Activated CD8-positive, alpha-beta memory T cell treated with anti-CD3 and anti-CD28 coated beads, Interleukin-2, amount 10 ng/mL, durations not matched to agents 7 days and 5 days (primary cell): ENCODE measurements around the gene CCNO. TPM values are rescaled to one million over a fixed set of nuclear protein-coding genes. Genes with fewer than 3 reads are reported as not detected.

Experiments used
- ATAC-seq: fragments of 150-1000 bp; cut with Tn5 transposase; one replicate; pipeline ENCODE4 v1.10.0; 2021; ENCODE audit warnings: moderate library complexity
- CTCF ChIA-PET: fragments of 350-600 bp; sonication (Branson Sonifier 250); formaldehyde crosslinking; loops from one replicate; lab custom pipeline; 2021; ENCODE audit warnings: antibody characterized with exemption; lab: Charles Lee
- DNase-seq: peaks from one replicate; pipeline ENCODE4 v3.0.0-alpha.2; 2020
- H3K27ac Mint-ChIP-seq: one replicate; pipeline ENCODE4 v1.8.0; 2021; ENCODE audit warnings: mild to moderate bottlenecking, mixed read lengths
- H3K27me3 Mint-ChIP-seq: one replicate; pipeline ENCODE4 v1.8.0; 2021; ENCODE audit warnings: mixed read lengths
- H3K36me3 Mint-ChIP-seq: one replicate; pipeline ENCODE4 v1.8.0; 2021; ENCODE audit warnings: mild to moderate bottlenecking, mixed read lengths
- H3K4me1 Mint-ChIP-seq: one replicate; pipeline ENCODE4 v1.8.0; 2021; ENCODE audit warnings: mixed read lengths
- H3K4me3 Mint-ChIP-seq: one replicate; pipeline ENCODE4 v1.8.0; 2021; ENCODE audit warnings: mild to moderate bottlenecking, moderate library complexity, mixed read lengths
- H3K9me3 Mint-ChIP-seq: one replicate; pipeline ENCODE4 v1.8.0; 2022; ENCODE audit warnings: low read depth, mixed read lengths
- total RNA-seq, 2 experiments: library from RNA; stranded (reverse); gene quantifications; one replicate each; pipeline ENCODE4 v1.2.3, GENCODE V29; 2021

CCNO gene
- total RNA-seq: under 1 TPM; 0.26 TPM

GRCh38 chr5:55232985-55233928, at the start of gene CCNO:
Gene CCNO, minus strand, starts transcription at chr5:55233608. Its CDS starts 85 bp downstream, at chr5:55233523.
- peak; percentile 87 for ATAC-seq
- H3K27me3 Mint-ChIP-seq: peaks cover 78% of the 10 kb centered on the region
- H3K9me3 Mint-ChIP-seq: no peaks in the 10 kb centered on the region
- peaks cover 1% of the 10 kb centered on the region for H3K36me3 Mint-ChIP-seq
- peak within 1 kb of the TSS; percentile 33 for H3K27ac Mint-ChIP-seq
- H3K4me1 Mint-ChIP-seq: peaks cover 30% of the 10 kb centered on the region
- CTCF ChIA-PET: interaction anchor here (0.9 to 8.1 kb wide), 6 partner anchors 10 to 73 kb away, joined by 3 to 73 read pairs (median 6); partner anchors contain the start of genes CDC20B and GPX8
- peak within 1 kb of the TSS; percentile 72 for H3K4me3 Mint-ChIP-seq
- DNase-seq: peak; percentile 80

GRCh38 chr5:55278778-55279177, 45.4 kb upstream of the CCNO start:
- ATAC-seq: no peak
- no peak overlapping the region for H3K27ac Mint-ChIP-seq
- CTCF ChIA-PET: no interaction called here
- H3K9me3 Mint-ChIP-seq: no peaks in the 10 kb centered on the region
- DNase-seq: no peak
- no peaks in the 10 kb centered on the region for H3K27me3 Mint-ChIP-seq
- no peak overlapping the region for H3K4me3 Mint-ChIP-seq
- no peaks in the 10 kb centered on the region for H3K4me1 Mint-ChIP-seq
- H3K36me3 Mint-ChIP-seq: peaks cover 36% of the 10 kb centered on the region

- peaks cover 34% of the 10 kb centered on the region for H3K36me3 Mint-ChIP-seq
- DNase-seq (no peak), ATAC-seq (no peak)
- no peaks in the 10 kb centered on the region for H3K9me3 Mint-ChIP-seq
- no peaks in the 10 kb centered on the region for H3K27me3 Mint-ChIP-seq
- no peak overlapping the region for H3K4me3 Mint-ChIP-seq
- H3K27ac Mint-ChIP-seq: no peak overlapping the region
- H3K4me1 Mint-ChIP-seq: no peaks in the 10 kb centered on the region
- CTCF ChIA-PET: no interaction called here
Measured at GRCh38 chr5:55276771-55277170, 43.4 kb upstream of the CCNO start.

- CTCF ChIA-PET: no interaction called here
- DNase-seq (no peak), ATAC-seq (no peak)
- peaks cover 25% of the 10 kb centered on the region for H3K36me3 Mint-ChIP-seq
- H3K4me1 Mint-ChIP-seq: no peaks in the 10 kb centered on the region
- no peak overlapping the region for H3K27ac Mint-ChIP-seq
- H3K4me3 Mint-ChIP-seq: no peak overlapping the region
- no peaks in the 10 kb centered on the region for H3K27me3 Mint-ChIP-seq
- no peaks in the 10 kb centered on the region for H3K9me3 Mint-ChIP-seq
Measured at GRCh38 chr5:55258339-55258738, 24.9 kb upstream of the CCNO start.

- ATAC-seq: no peak
- Mint-ChIP-seq H3K27ac (no peak overlapping the region), H3K36me3 (peaks cover 19% of the 10 kb centered on the region), H3K27me3 (peaks cover 17% of the 10 kb centered on the region), H3K4me3 (no peak overlapping the region), H3K4me1 (no peaks in the 10 kb centered on the region), H3K9me3 (no peaks in the 10 kb centered on the region)
- no peak for DNase-seq
- CTCF ChIA-PET: no interaction called here
Measured at GRCh38 chr5:55254802-55255201, 21.4 kb upstream of the CCNO start.

- Mint-ChIP-seq H3K9me3 (peaks cover 3% of the 10 kb centered on the region), H3K4me1 (no peaks in the 10 kb centered on the region), H3K27ac (no peak overlapping the region), H3K27me3 (peaks cover 21% of the 10 kb centered on the region), H3K36me3 (peaks cover 8% of the 10 kb centered on the region), H3K4me3 (no peak overlapping the region)
- ATAC-seq (no peak), DNase-seq (no peak)
- CTCF ChIA-PET: no interaction called here
Measured at GRCh38 chr5:55250064-55250463, 16.7 kb upstream of the CCNO start.

GRCh38 chr5:55241746-55242145, 8.3 kb upstream of the CCNO start:
- H3K4me3 Mint-ChIP-seq: no peak overlapping the region
- no peak for DNase-seq
- H3K27ac Mint-ChIP-seq: no peak overlapping the region
- CTCF ChIA-PET: no interaction called here
- ATAC-seq: no peak
- peaks cover 46% of the 10 kb centered on the region for H3K27me3 Mint-ChIP-seq
- H3K36me3 Mint-ChIP-seq: no peaks in the 10 kb centered on the region
- H3K9me3 Mint-ChIP-seq: no peaks in the 10 kb centered on the region
- H3K4me1 Mint-ChIP-seq: no peaks in the 10 kb centered on the region

GRCh38 chr5:55236800-55237199, 3.4 kb upstream of the CCNO start:
- peaks cover 59% of the 10 kb centered on the region for H3K27me3 Mint-ChIP-seq
- DNase-seq (no peak), ATAC-seq (no peak)
- no peak overlapping the region for H3K4me3 Mint-ChIP-seq
- CTCF ChIA-PET: no interaction called here
- H3K27ac Mint-ChIP-seq: no peak overlapping the region
- H3K9me3 Mint-ChIP-seq: no peaks in the 10 kb centered on the region
- peaks cover 1% of the 10 kb centered on the region for H3K36me3 Mint-ChIP-seq
- H3K4me1 Mint-ChIP-seq: peaks cover 15% of the 10 kb centered on the region

- Mint-ChIP-seq H3K9me3 (no peaks in the 10 kb centered on the region), H3K27me3 (peaks cover 74% of the 10 kb centered on the region), H3K27ac (peak overlapping the region; percentile 33), H3K4me3 (peak overlapping the region; percentile 72), H3K4me1 (peaks cover 30% of the 10 kb centered on the region), H3K36me3 (peaks cover 1% of the 10 kb centered on the region)
- ATAC-seq (no peak), DNase-seq (no peak)
- CTCF ChIA-PET: interaction anchor here (0.9 to 8.1 kb wide), 8 partner anchors 8 to 74 kb away, joined by 3 to 73 read pairs (median 4); partner anchors contain the start of genes CDC20B, DHX29, GPX8 and MTREX
Measured at GRCh38 chr5:55234121-55234700, 803 bp upstream of the CCNO start.

GRCh38 chr5:55232271-55232984, 980 bp downstream of the CCNO start:
- H3K4me3 Mint-ChIP-seq: peak overlapping the region; percentile 72
- CTCF ChIA-PET: interaction anchor here (0.9 to 8.1 kb wide), 9 partner anchors 9 to 73 kb away, joined by 3 to 73 read pairs (median 5); partner anchors contain the start of genes CDC20B and GPX8
- H3K27me3 Mint-ChIP-seq: peaks cover 79% of the 10 kb centered on the region
- peaks cover 1% of the 10 kb centered on the region for H3K36me3 Mint-ChIP-seq
- DNase-seq: no peak
- no peak for ATAC-seq
- H3K9me3 Mint-ChIP-seq: no peaks in the 10 kb centered on the region
- H3K4me1 Mint-ChIP-seq: peaks cover 36% of the 10 kb centered on the region
- H3K27ac Mint-ChIP-seq: peak overlapping the region; percentile 36

GRCh38 chr5:55231919-55232270, 1.5 kb downstream of the CCNO start:
- peaks cover 1% of the 10 kb centered on the region for H3K36me3 Mint-ChIP-seq

GRCh38 chr5:55231029-55231918, 2.1 kb downstream of the CCNO start:
- Mint-ChIP-seq H3K4me3 (peak overlapping the region; percentile 72), H3K4me1 (peaks cover 39% of the 10 kb centered on the region), H3K27me3 (peaks cover 75% of the 10 kb centered on the region), H3K9me3 (no peaks in the 10 kb centered on the region), H3K27ac (no peak overlapping the region), H3K36me3 (peaks cover 1% of the 10 kb centered on the region)
- CTCF ChIA-PET: interaction anchor here (1.2 to 8.1 kb wide), 6 partner anchors 8 to 74 kb away, joined by 3 to 73 read pairs (median 4); partner anchors contain the start of gene CDC20B
- no peak for ATAC-seq
- no peak for DNase-seq

More at GRCh38 chr5:55231919-55232270, 1.5 kb downstream of the CCNO start:
- peak overlapping the region; percentile 36 for H3K27ac Mint-ChIP-seq
- CTCF ChIA-PET: interaction anchor here (1.2 to 8.1 kb wide), 6 partner anchors 8 to 74 kb away, joined by 3 to 73 read pairs (median 4); partner anchors contain the start of gene CDC20B
- H3K9me3 Mint-ChIP-seq: no peaks in the 10 kb centered on the region
- H3K27me3 Mint-ChIP-seq: peaks cover 79% of the 10 kb centered on the region
- peak overlapping the region; percentile 72 for H3K4me3 Mint-ChIP-seq
- peaks cover 37% of the 10 kb centered on the region for H3K4me1 Mint-ChIP-seq
- ATAC-seq: no peak
- no peak for DNase-seq
